Neural cell (in vitro differentiated cells): ENCODE data around the gene SPRR2D.
"Not testable (repeated sequence)": the region's sequence is repeated elsewhere in the genome, so short reads cannot be mapped to it uniquely, and the experiment has no call there.

Experiments used
- EZH2 ChIP-seq: fragments of 200-600, 300-800 bp; shearing (Covaris generic), sonication (generic); IDR thresholded peaks from 2 replicates; pipeline ENCODE4 v1.6.1; 2014; ENCODE audit warnings: antibody characterized with exemption, low read length, borderline replicate concordance, mild to moderate bottlenecking; ENCODE audit not compliant: insufficient read depth, poor library complexity, severe bottlenecking
- MXI1 ChIP-seq: fragments of 450-650 bp; conservative IDR thresholded peaks from 2 replicates; pipeline ENCODE4 v1.6.1; 2014; ENCODE audit warnings: antibody characterized with exemption, mild to moderate bottlenecking; ENCODE audit not compliant: poor library complexity, severe bottlenecking
- TF ChIP-seq, protein P1 (sequence below): fragments of 450-650 bp; IDR thresholded peaks from 2 replicates; pipeline ENCODE4 v1.5.1; 2014; ENCODE audit warnings: antibody characterized with exemption, mild to moderate bottlenecking, moderate library complexity; ENCODE audit not compliant: poor library complexity, severe bottlenecking

DNA sequence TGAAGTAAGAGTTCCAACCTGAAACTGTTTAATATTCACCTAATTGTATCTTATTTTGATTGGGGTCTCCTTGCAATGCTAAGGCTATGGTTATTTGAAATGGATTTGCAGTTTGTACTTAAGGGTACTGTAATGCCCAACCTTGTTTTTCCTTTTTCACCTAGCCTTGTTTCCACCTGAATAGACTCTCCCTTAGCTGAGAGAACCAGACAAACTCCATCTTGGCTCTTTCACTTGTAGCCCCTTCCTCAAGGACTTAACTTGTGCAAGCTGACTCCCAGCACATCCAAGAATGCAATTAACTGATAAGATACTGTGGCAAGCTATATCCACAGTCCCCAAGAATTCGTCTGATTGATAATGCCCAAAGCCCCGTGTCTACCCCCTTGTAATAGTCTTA, 19.1 kb downstream of the SPRR2D start:
- not testable (repeated sequence) for TF ChIP-seq EZH2, MXI1
- TF ChIP-seq, protein P1, sequence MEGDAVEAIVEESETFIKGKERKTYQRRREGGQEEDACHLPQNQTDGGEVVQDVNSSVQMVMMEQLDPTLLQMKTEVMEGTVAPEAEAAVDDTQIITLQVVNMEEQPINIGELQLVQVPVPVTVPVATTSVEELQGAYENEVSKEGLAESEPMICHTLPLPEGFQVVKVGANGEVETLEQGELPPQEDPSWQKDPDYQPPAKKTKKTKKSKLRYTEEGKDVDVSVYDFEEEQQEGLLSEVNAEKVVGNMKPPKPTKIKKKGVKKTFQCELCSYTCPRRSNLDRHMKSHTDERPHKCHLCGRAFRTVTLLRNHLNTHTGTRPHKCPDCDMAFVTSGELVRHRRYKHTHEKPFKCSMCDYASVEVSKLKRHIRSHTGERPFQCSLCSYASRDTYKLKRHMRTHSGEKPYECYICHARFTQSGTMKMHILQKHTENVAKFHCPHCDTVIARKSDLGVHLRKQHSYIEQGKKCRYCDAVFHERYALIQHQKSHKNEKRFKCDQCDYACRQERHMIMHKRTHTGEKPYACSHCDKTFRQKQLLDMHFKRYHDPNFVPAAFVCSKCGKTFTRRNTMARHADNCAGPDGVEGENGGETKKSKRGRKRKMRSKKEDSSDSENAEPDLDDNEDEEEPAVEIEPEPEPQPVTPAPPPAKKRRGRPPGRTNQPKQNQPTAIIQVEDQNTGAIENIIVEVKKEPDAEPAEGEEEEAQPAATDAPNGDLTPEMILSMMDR = not testable (repeated sequence)
